Neural crest cell (in vitro differentiated cells): ENCODE data around the gene FNIP1. TPM values are rescaled to one million over a fixed set of nuclear protein-coding genes. Genes with fewer than 3 reads are reported as not detected.

Experiments used
- DNase-seq: peaks from one replicate; pipeline ENCODE4 v3.0.0; 2021; ENCODE audit warnings: low read depth, mixed read lengths, low spot score
- H3K27ac Mint-ChIP-seq: one replicate; pipeline ENCODE4 v1.8.0; 2021; ENCODE audit warnings: mild to moderate bottlenecking, mixed read lengths; ENCODE audit not compliant: unreplicated experiment
- H3K27me3 Mint-ChIP-seq: 2 replicates; pipeline ENCODE4 v1.8.0; 2021; ENCODE audit warnings: low read depth, mild to moderate bottlenecking, mixed read lengths
- H3K36me3 Mint-ChIP-seq: 2 replicates; pipeline ENCODE4 v1.8.0; 2021; ENCODE audit warnings: low read depth, mild to moderate bottlenecking, mixed read lengths
- H3K4me1 Mint-ChIP-seq: 2 replicates; pipeline ENCODE4 v1.8.0; 2021; ENCODE audit warnings: mixed read lengths
- H3K4me3 Mint-ChIP-seq: one replicate; pipeline ENCODE4 v1.8.0; 2021; ENCODE audit warnings: mild to moderate bottlenecking, mixed read lengths
- H3K9me3 Mint-ChIP-seq: 2 replicates; pipeline ENCODE4 v1.8.0; 2021; ENCODE audit warnings: mixed read lengths
- CTCF ChIP-seq: fragments of 200-600 bp; sonication (generic); conservative IDR thresholded peaks from 2 replicates; pipeline ENCODE4 v1.5.0; 2021; ENCODE audit warnings: antibody characterized with exemption, mild to moderate bottlenecking
- total RNA-seq: library from RNA; stranded (reverse); gene quantifications from 2 replicates; pipeline ENCODE4 v1.2.1, GENCODE V29; 2021

The FNIP1 gene
- total RNA-seq, 1 donor from 2014 or later: 20.6 TPM

- peak overlapping the region; percentile 94 for H3K4me3 Mint-ChIP-seq
- no peaks in the 10 kb centered on the region for H3K27me3 Mint-ChIP-seq
- H3K9me3 Mint-ChIP-seq: no peaks in the 10 kb centered on the region
- no peaks in the 10 kb centered on the region for H3K36me3 Mint-ChIP-seq
- peak overlapping the region; percentile 96 for H3K27ac Mint-ChIP-seq
- peaks cover 23% of the 10 kb centered on the region for H3K4me1 Mint-ChIP-seq
- TF ChIP-seq CTCF: peak; percentile 36
- DNase-seq: peak; percentile 53
Observed at GRCh38 chr5:131634666-131634995, 162.2 kb downstream of the FNIP1 start.

- Mint-ChIP-seq H3K4me3 (peak overlapping the region; percentile 94), H3K9me3 (no peaks in the 10 kb centered on the region), H3K27me3 (no peaks in the 10 kb centered on the region), H3K36me3 (peaks cover under 1% of the 10 kb centered on the region), H3K4me1 (peaks cover 23% of the 10 kb centered on the region), H3K27ac (peak overlapping the region; percentile 96)
- no peak for TF ChIP-seq CTCF
- DNase-seq: no peak
Observed at GRCh38 chr5:131634238-131634637, 162.6 kb downstream of the FNIP1 start.

- no peak for DNase-seq
- H3K4me1 Mint-ChIP-seq: peaks cover 27% of the 10 kb centered on the region
- H3K27ac Mint-ChIP-seq: no peak overlapping the region
- H3K36me3 Mint-ChIP-seq: peaks cover 3% of the 10 kb centered on the region
- TF ChIP-seq CTCF: no peak
- H3K27me3 Mint-ChIP-seq: no peaks in the 10 kb centered on the region
- no peaks in the 10 kb centered on the region for H3K9me3 Mint-ChIP-seq
- H3K4me3 Mint-ChIP-seq: peak overlapping the region; percentile 94
Observed at GRCh38 chr5:131633830-131634229, 163.0 kb downstream of the FNIP1 start.

GRCh38 chr5:131630963-131631350 is 165.9 kb downstream of the FNIP1 start:
- no peaks in the 10 kb centered on the region for H3K27me3 Mint-ChIP-seq

GRCh38 chr5:131630208-131630962 is 166.4 kb downstream of the FNIP1 start:
- Mint-ChIP-seq H3K4me1 (peaks cover 26% of the 10 kb centered on the region), H3K27me3 (no peaks in the 10 kb centered on the region), H3K9me3 (peaks cover 3% of the 10 kb centered on the region), H3K27ac (no peak overlapping the region), H3K4me3 (no peak overlapping the region), H3K36me3 (peaks cover 8% of the 10 kb centered on the region)
- no peak for DNase-seq
- no peak for TF ChIP-seq CTCF

More at GRCh38 chr5:131630963-131631350, 165.9 kb downstream of the FNIP1 start:
- H3K36me3 Mint-ChIP-seq: peaks cover 5% of the 10 kb centered on the region
- peaks cover under 1% of the 10 kb centered on the region for H3K9me3 Mint-ChIP-seq
- no peak for TF ChIP-seq CTCF
- no peak overlapping the region for H3K4me3 Mint-ChIP-seq
- peaks cover 25% of the 10 kb centered on the region for H3K4me1 Mint-ChIP-seq
- no peak for DNase-seq
- H3K27ac Mint-ChIP-seq: no peak overlapping the region
